A673 (cell line): ENCODE data around the gene KIF5A. TPM values are rescaled to one million over a fixed set of nuclear protein-coding genes. Genes with fewer than 3 reads are reported as not detected.
A peak's percentile ranks its signal among the peaks of the same experiment; 100 is the strongest.

ENCODE experiments used
- BruUV-seq: library from RNA; stranded (reverse); fragments of 400-500 nt; replicated peaks from 2 replicates; lab custom pipeline; 2021; lab: Mats Ljungman, UMichigan
- CTCF ChIA-PET: fragments of 300-600 bp; sonication (Branson Sonifier 250); formaldehyde crosslinking; loops from one replicate; lab custom pipeline; 2022; ENCODE audit warnings: antibody characterized with exemption; lab: Charles Lee
- POLR2A ChIA-PET: fragments of 300-600 bp; sonication (Branson Sonifier 250); formaldehyde crosslinking; loops from one replicate; lab custom pipeline; 2022; ENCODE audit warnings: antibody characterized with exemption; ENCODE audit not compliant: low non-redundant PET; lab: Charles Lee
- DNase-seq: peaks from one replicate; pipeline ENCODE4 v3.0.0-alpha.2; 2015; ENCODE audit warnings: low spot score
- H3K27ac ChIP-seq: fragments of 200-600 bp; sonication (generic); 2 replicates; pipeline ENCODE4 v1.5.1; 2016; ENCODE audit warnings: mixed run types, low read depth, mild to moderate bottlenecking, mixed read lengths, antibody characterized with exemption, low read length; ENCODE audit not compliant: poor library complexity, severe bottlenecking
- H3K27me3 ChIP-seq: fragments of 200-600 bp; sonication (generic); replicated peaks from 2 replicates; pipeline ENCODE4 v1.6.1; 2017; ENCODE audit warnings: mixed run types, low read depth, mild to moderate bottlenecking, mixed read lengths, antibody characterized with exemption, low read length; ENCODE audit not compliant: insufficient read depth, poor library complexity
- H3K36me3 ChIP-seq: fragments of 200-600 bp; sonication (generic); 2 replicates; pipeline ENCODE4 v1.6.1; 2016; ENCODE audit warnings: mixed run types, mild to moderate bottlenecking, mixed read lengths, antibody characterized with exemption, low read length; ENCODE audit not compliant: insufficient read depth, poor library complexity, severe bottlenecking
- H3K4me1 ChIP-seq: fragments of 200-600 bp; sonication (generic); 2 replicates; pipeline ENCODE4 v1.6.1; 2017; ENCODE audit warnings: mixed run types, mild to moderate bottlenecking, mixed read lengths, antibody characterized with exemption, low read length; ENCODE audit not compliant: insufficient read depth, poor library complexity, severe bottlenecking
- H3K4me3 ChIP-seq: fragments of 200-600 bp; sonication (generic); 2 replicates; pipeline ENCODE4 v1.5.1; 2016; ENCODE audit warnings: low read depth, mixed run types, mild to moderate bottlenecking, mixed read lengths, low read length; ENCODE audit not compliant: poor library complexity, severe bottlenecking
- H3K9me3 ChIP-seq: fragments of 200-600 bp; sonication (generic); 2 replicates; pipeline ENCODE4 v1.6.1; 2016; ENCODE audit warnings: mixed run types, low read depth, mild to moderate bottlenecking, mixed read lengths, antibody characterized with exemption, low read length; ENCODE audit not compliant: poor library complexity, severe bottlenecking
- EZH2 ChIP-seq: fragments of 200-600 bp; sonication (generic); IDR thresholded peaks from 2 replicates; pipeline ENCODE4 v1.6.1; 2017; ENCODE audit warnings: borderline replicate concordance, low read depth, mild to moderate bottlenecking, mixed read lengths, antibody characterized with exemption, low read length; ENCODE audit not compliant: poor library complexity, severe bottlenecking
- intact Hi-C: fragments of 100-400 bp; cut with micrococcal nuclease; formaldehyde crosslinking; loops from one replicate; pipeline ENCODE4 v1.10.0; 2022; ENCODE audit not compliant: unreplicated experiment
- total RNA-seq: library from RNA; stranded (reverse); gene quantifications from 2 replicates; pipeline ENCODE4 v1.2.3, GENCODE V29; 2021
- TF ChIP-seq, protein P1 (sequence below): fragments of 300-800, 200-600 bp; sonication (generic); conservative IDR thresholded peaks from 2 replicates; pipeline ENCODE4 v1.5.1; 2017; ENCODE audit warnings: low read depth, mild to moderate bottlenecking, antibody characterized with exemption, low read length, moderate library complexity, mixed read lengths

Gene KIF5A
- total RNA-seq, 1 experiment from 2014 or later, result 2.1 TPM

DNA sequence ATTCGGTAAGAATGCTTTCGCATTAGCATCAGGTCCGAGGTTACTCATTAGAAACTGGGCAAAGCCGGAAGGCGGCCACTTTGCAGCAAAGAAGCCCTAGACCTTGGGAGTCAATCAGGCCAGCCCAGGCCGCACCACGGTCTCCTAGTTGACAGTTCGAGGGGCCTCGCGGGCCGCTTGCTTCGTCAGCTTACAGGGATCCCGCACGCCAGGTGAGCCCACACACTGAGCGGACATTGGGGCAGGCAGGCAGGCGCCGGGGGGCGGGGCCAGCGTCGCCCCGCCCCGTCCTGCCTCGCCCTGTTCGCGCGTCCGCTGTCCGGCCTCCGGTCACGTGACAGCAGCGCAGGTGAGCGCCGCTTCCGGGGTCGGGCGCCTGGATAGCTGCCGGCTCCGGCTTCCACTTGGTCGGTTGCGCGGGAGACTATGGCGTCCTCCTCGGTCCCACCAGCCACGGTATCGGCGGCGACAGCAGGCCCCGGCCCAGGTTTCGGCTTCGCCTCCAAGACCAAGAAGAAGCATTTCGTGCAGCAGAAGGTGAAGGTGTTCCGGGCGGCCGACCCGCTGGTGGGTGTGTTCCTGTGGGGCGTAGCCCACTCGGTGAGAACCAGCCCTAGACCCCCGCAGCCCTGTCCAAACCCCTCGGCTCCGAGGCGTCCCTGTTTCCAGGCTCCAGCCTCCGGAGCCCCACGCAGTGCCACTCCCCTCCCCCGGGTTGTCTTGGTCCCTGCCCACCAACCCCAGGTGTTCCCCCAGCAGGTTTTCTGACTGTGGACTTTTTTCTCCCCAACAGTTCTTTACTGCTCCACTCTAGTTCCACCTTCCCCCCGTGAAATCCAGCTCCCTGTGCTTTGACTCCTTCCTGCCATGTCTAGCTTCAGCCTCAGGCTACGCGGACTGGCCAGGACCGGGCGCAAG, 41.3 kb downstream of the KIF5A start, which contains the start of gene PIP4K2C:
TSS of gene PIP4K2C (plus strand) at position 329 of the 918 bp plus-strand sequence. CDS start at position 427, 98 bp downstream.
- H3K4me3 ChIP-seq, result peak within 1 kb of the TSS; percentile 82
- POLR2A ChIA-PET, result no interaction called here
- no peaks in the 10 kb centered on the region for H3K36me3 ChIP-seq
- BruUV-seq, result no TSS peak
- peak; percentile 61 for DNase-seq
- H3K9me3 ChIP-seq, result no peaks in the 10 kb centered on the region
- CTCF ChIA-PET, result interaction anchor here (2.6 kb wide), 1 partner anchor 8 kb away, joined by 13 read pairs; no protein-coding TSS in a partner anchor
- peaks cover 4% of the 10 kb centered on the region for H3K27me3 ChIP-seq
- peaks cover 7% of the 10 kb centered on the region for H3K4me1 ChIP-seq
- no peak for TF ChIP-seq EZH2
- TF ChIP-seq, protein P1, sequence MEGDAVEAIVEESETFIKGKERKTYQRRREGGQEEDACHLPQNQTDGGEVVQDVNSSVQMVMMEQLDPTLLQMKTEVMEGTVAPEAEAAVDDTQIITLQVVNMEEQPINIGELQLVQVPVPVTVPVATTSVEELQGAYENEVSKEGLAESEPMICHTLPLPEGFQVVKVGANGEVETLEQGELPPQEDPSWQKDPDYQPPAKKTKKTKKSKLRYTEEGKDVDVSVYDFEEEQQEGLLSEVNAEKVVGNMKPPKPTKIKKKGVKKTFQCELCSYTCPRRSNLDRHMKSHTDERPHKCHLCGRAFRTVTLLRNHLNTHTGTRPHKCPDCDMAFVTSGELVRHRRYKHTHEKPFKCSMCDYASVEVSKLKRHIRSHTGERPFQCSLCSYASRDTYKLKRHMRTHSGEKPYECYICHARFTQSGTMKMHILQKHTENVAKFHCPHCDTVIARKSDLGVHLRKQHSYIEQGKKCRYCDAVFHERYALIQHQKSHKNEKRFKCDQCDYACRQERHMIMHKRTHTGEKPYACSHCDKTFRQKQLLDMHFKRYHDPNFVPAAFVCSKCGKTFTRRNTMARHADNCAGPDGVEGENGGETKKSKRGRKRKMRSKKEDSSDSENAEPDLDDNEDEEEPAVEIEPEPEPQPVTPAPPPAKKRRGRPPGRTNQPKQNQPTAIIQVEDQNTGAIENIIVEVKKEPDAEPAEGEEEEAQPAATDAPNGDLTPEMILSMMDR, result no peak
- H3K27ac ChIP-seq, result peak within 1 kb of the TSS; percentile 48
- intact Hi-C loops, result no loop called here

DNA sequence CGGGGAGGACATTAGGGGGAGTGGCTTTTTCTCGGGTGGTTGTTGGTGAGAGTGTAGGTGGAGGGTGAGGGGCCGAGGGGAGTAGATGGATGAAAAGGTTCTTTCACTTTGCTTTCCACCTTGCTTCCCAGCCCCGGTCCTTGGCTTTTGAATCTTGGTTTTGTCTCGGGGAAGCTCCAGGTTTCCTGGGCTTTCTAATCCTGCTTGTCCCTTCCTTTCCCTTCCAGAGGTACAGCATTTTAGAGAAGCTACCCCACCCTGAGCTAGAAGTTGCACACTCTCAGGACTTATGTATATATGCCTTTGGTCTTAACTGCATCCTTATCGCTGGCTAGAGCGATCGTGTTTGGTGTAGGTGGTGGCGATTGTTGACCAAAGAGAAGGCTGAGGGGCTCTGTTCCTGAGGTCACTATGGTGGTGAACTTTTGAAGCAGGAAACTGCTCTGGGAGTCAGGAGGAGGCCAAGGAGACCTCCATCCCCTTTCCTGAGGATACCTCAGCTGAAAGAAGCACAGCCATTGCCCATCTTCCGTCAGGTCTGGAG, 42.0 kb downstream of the KIF5A start:
- Histone ChIP-seq H3K4me1 (peaks cover 7% of the 10 kb centered on the region), H3K27ac (peak overlapping the region; percentile 48), H3K36me3 (no peaks in the 10 kb centered on the region), H3K27me3 (peaks cover under 1% of the 10 kb centered on the region), H3K4me3 (peak overlapping the region; percentile 82), H3K9me3 (no peaks in the 10 kb centered on the region)
- no peak for DNase-seq
- CTCF ChIA-PET, result interaction anchor here (2.6 kb wide), 1 partner anchor 8 kb away, joined by 13 read pairs; no protein-coding TSS in a partner anchor
- TF ChIP-seq, protein P1, result no peak
- TF ChIP-seq EZH2, result no peak
- intact Hi-C loops, result no loop called here
- TSS peak; percentile 49 for BruUV-seq
- POLR2A ChIA-PET, result no interaction called here

DNA sequence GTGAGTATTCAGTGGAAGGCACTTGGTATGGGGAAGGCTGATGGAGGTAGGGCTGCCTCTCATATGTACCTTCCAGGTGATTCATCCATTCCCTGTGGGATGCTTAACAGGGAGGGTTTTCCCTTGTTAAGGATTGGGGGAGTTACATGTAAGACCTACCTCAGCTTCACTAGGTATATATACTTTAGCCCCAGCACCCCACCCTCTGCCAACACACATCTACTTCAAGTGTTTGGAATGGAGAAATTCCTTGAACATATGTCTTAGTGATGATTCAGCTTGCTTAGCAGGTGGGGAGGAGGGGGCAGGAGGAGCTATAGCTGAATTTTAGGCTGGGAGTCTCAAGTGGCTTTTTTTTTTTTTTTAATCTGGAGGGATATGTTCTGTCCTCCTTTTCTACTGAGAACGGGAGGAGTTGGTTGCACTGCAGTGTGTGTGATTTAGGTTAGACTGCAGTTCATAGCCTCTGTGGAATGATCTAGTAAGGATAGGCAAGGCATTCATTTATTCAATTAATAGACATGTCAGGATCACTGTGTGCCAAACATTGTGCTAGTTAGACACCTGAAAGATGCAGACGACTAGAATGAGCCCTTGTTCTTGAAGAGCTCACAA, 42.8 kb downstream of the KIF5A start:
- peaks cover 7% of the 10 kb centered on the region for H3K4me1 ChIP-seq
- H3K36me3 ChIP-seq, result no peaks in the 10 kb centered on the region
- no peak for DNase-seq
- no peak for TF ChIP-seq EZH2
- TF ChIP-seq, protein P1, result no peak
- POLR2A ChIA-PET, result no interaction called here
- CTCF ChIA-PET, result interaction anchor here (0.6 to 2.6 kb wide), 2 partner anchors 9 to 465 kb away, joined by 4 to 13 read pairs; no protein-coding TSS in a partner anchor
- no peak overlapping the region for H3K27ac ChIP-seq
- intact Hi-C loops, result no loop called here
- no peaks in the 10 kb centered on the region for H3K9me3 ChIP-seq
- H3K27me3 ChIP-seq, result no peaks in the 10 kb centered on the region
- H3K4me3 ChIP-seq, result no peak overlapping the region
- no TSS peak for BruUV-seq
